HG02798 (cell line): Measurements from ENCODE around the gene NRN1L.
"Not testable (repeated sequence)": the region's sequence is repeated elsewhere in the genome, so short reads cannot be mapped to it uniquely, and the experiment has no call there.

Experiments
- ATAC-seq: cut with Tn5 transposase; IDR thresholded peaks from one replicate; pipeline ENCODE4 v1.9.1; 2021; ENCODE audit warnings: mild to moderate bottlenecking; ENCODE audit not compliant: unreplicated experiment, poor library complexity

NRN1L gene

GRCh38 chr16:67860589-67861398 lies 23.9 kb upstream of the NRN1L start:
- no peak for ATAC-seq

GRCh38 chr16:67861877-67862276 lies 22.8 kb upstream of the NRN1L start:
- ATAC-seq, result no peak

- ATAC-seq, result no peak
Measured at GRCh38 chr16:67862623-67863583, 21.8 kb upstream of the NRN1L start.

GRCh38 chr16:67864044-67864443 lies 20.6 kb upstream of the NRN1L start:
- ATAC-seq, result not testable (repeated sequence)

DNA sequence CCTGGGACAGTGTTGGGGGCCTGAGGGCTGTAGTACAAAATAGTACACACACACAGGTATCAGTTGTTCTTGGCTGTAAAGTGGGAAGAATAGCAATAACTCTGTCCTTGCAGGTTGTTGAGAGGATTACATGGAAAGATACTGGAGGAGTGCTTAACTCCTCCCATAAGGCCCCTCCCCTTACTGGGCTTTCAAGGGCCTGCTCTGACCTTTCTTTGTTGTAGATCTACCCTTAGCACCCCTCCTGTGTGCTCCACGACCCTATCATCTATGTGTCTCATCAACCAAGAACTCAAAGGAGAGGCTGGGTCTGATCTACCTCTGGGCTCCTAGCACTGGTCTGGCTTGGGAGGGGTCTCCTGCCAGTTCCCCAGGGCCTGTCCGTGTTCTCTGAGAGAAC lies 20.1 kb upstream of the NRN1L start:
- ATAC-seq, result no peak

DNA sequence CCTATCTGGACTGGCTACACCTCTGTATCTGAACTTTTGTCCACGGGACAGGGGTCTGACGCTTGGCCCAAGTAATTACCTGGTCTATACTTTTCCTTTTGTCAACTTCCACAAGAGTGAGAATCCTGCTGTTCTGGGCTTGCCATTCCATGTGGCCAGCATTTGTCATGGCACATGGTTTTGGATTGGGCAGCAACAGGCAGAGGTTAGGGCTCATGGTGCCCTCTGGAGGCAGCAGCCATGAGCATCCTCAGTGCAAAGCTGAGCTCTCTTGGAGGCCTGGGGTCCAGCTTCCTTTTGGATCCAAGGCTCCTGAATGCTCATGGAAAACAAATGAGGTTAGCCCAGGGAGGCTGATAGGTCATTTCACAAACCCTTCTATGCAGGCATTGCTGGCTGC lies 19.4 kb upstream of the NRN1L start:
- no peak for ATAC-seq

- no peak for ATAC-seq
Measured at GRCh38 chr16:67868290-67868689, 16.4 kb upstream of the NRN1L start.

DNA sequence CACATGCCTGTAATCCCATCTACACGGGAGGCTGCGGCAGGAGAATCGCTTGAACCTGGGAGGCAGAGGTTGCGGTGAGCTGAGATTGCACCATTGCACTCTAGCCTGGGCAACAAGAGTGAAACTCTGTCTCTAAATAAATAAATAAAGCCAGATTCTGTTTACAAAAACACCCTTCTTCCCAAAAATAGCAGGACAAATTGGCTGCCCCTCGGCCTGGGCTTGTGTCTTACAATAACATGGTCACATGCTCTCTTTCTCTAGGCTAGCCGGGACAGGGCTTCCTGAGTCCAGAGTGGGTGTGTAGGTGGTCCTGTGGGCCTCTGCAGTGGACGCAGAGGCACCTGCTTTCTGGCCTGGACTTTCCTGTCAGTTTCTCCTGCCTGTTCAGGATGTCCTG lies 15.0 kb upstream of the NRN1L start:
- ATAC-seq, result no peak

GRCh38 chr16:67871256-67871655 lies 13.4 kb upstream of the NRN1L start:
- no peak for ATAC-seq

DNA sequence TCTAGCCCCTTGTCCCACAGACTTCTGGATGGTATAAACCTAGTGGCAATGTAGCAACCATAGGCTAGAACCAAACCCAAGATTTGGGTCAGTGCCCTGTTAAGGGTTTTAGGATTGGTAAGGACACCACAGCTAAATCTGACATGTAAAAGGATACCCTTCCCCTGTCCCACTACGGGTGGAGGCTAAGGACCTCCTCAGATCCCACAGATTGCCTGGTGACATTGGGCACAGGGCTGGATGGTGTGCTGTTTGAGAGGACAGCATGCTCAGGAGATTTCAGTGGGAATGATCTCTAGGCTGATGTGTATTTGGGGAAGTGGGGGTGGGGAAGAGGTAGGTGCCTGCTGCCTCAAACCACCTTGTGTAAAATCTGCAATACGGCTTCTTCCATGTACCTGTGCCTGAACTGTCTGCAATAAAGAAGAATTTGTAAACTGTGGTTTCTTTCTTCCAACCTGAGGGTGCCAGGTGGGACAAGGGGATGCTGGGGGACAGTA lies 12.5 kb upstream of the NRN1L start:
- ATAC-seq, result no peak

GRCh38 chr16:67872631-67873434 lies 11.9 kb upstream of the NRN1L start, which contains the start of gene EDC4:
Gene EDC4 (plus strand): TSS chr16:67873052. CDS start chr16:67873262, 210 bp downstream.
- ATAC-seq, result peak; percentile 81

DNA sequence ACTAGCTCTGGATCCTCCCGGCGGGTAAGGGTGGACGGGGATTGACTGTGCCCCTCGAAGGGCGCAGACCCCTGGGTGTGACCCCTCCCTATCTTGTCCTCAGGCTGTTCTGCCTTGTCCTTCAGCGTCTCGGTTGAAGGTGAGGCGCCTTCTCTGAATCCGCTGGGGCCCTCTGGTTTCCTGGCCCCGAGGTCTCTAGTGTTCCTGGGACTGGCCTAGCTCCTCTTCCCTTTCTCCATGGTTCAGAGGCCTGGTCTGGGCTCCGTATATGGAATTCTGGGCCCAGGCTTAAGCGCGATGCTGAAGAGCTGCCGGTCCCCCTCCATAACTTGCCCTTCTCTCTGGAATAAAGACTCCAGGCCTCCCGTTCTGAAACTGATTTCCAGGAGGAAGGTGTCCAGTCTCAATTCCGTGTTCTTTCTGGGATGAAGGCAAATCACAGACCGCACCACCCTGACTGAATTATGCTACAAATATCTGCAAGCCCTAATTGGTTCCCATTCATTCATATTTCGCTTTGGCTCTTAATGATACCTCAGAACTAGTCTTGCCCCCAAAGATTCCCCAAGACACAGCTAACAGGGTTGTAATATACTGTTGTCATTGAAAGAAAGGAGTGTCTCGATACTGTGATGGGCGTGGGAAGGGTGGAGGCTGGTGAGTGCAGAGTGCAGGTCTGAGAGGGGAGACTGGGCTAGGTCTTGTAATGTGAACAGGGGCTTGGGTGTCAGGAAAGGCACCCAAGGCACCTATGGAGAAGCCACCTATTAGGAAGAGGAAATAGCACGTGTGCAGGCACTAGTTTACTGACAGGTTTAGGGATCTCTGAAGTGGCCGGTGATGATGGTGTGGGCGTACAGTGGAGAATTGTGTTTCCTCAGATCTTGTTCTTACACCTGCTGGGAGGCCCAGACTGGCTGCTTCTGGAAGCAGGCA lies 11.0 kb upstream of the NRN1L start:
- ATAC-seq, result no peak

DNA sequence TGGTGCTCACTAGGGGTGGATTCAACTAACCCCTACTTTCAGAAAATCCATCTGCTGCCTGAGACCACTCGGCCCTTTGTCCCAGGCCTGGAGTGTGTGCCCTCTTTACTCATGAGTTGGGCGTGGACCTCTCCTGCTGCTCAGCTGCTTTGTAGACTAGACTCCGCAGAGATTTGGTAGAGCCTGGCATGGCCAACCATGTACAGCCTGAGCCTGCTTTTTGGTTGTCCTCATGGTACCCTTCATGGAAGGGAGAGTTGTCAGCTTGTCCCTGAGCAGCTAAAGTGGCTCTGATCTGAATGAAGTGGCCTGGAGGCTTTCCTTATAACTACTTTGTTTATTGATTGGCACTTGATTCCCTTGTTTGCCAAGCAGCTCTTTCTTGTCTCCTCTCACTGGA lies 10.3 kb upstream of the NRN1L start:
- ATAC-seq, result no peak

DNA sequence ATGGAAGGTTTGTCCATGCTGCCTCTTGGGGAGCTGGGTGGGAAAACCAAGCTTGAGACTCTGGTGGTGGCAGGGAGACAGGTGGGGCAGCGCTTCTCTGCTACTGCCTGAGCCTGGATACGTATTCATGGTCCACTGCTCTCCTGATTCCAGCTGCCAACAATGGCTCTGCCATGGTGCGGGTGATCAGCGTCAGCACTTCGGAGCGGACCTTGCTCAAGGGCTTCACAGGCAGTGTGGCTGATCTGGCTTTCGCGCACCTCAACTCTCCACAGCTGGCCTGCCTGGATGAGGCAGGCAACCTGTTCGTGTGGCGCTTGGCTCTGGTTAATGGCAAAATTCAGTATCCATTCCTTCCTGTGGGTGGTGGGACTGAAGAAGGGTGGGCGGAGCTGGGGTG lies 7.6 kb upstream of the NRN1L start:
- ATAC-seq, result no peak

DNA sequence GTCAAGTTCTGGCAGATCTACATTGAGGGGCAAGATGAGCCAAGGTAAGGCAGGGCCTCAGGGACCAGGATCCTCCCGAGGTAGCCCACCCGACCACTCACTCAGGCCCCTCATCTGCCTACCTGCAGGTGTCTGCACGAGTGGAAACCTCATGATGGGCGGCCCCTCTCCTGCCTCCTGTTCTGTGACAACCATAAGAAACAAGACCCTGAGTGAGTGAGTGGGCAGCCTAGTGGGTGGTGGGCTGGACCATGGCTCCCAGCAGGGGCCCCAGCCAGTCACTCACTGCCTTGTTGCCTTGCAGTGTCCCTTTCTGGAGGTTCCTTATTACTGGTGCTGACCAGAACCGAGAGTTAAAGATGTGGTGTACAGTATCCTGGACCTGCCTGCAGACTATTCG lies 6.5 kb upstream of the NRN1L start:
- ATAC-seq, result no peak

DNA sequence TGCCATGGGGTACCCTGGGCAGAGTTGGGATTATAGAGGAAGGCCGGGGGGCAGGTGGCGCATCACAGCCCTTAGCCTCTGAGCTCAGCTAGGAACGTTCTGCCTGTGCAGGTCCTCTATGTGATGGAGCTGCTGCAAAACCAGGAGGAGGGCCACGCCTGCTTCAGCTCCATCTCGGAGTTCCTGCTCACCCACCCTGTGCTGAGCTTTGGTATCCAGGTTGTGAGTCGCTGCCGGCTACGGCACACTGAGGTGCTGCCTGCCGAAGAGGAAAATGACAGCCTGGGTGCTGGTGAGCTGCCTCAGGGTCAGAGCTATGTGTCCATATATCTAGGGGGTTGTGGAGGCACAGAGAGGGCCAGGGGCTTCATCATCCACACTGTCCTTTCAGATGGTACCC lies 5.8 kb upstream of the NRN1L start:
- ATAC-seq, result no peak

- no peak for ATAC-seq
Measured at GRCh38 chr16:67879462-67879861, 5.2 kb upstream of the NRN1L start.

DNA sequence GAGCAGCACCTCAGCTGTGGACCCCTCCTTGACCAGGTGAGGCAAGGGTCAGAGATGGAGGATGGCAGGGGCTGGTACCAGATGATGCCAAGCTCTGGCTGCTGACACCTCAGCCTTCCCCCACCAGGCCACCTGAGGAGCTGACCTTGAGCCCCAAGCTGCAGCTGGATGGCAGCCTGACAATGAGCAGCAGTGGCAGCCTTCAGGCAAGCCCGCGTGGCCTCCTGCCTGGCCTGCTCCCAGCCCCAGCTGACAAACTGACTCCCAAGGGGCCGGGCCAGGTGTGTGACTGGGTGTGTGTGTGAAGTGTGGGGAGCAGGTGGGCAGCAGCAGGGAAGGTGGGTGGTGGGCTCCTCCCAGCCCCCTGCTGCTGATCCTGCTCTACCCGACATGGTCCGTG lies 4.7 kb upstream of the NRN1L start:
- ATAC-seq, result no peak

GRCh38 chr16:67880584-67880983 lies 4.1 kb upstream of the NRN1L start:
- no peak for ATAC-seq
